ENCODE measurements around the gene GNG7.

DNA sequence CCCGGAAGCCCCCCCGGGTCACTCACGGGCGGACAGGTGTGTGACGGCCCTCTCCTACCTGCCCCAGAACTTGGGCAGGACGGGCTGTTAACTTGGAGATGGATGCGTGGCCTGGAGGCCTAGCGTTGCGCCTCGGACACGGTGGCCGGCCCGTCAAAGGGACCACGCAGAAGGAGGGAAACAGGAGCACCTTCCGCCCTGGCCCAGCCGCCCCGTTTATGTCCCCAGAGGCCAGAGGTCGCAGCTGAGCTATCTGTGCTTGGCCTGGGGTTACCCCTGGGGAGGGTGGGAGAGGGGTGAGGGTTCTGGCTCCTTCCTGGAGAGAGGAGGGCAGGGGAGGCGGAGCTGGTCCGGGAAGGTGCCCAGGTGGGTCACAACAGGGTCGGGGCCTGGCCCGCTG is 190.9 kb downstream of the GNG7 start:
- TF ChIP-seq TARDBP (IDR thresholded peaks at IDR 0.05) (no peak), SUZ12 (IDR thresholded peaks at IDR 0.05) (no peak), FOXA1 (IDR thresholded peaks at IDR 0.05) (no peak), ELF4 (IDR thresholded peaks at IDR 0.05) (no peak), LEF1 (IDR thresholded peaks at IDR 0.05; ENCODE audit: borderline replicate concordance) (no peak), L3MBTL2 (conservative IDR thresholded peaks at IDR 0.05) (no peak), ZNF384 (IDR thresholded peaks at IDR 0.05) (no peak), ARNT (IDR thresholded peaks at IDR 0.05) (no peak)
- TF ChIP-seq, protein P1, sequence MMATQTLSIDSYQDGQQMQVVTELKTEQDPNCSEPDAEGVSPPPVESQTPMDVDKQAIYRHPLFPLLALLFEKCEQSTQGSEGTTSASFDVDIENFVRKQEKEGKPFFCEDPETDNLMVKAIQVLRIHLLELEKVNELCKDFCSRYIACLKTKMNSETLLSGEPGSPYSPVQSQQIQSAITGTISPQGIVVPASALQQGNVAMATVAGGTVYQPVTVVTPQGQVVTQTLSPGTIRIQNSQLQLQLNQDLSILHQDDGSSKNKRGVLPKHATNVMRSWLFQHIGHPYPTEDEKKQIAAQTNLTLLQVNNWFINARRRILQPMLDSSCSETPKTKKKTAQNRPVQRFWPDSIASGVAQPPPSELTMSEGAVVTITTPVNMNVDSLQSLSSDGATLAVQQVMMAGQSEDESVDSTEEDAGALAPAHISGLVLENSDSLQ (IDR thresholded peaks at IDR 0.05): no peak
